Smooth muscle cell (in vitro differentiated cells): ENCODE data around the gene MARK2. TPM values are rescaled to one million over a fixed set of nuclear protein-coding genes. Genes with fewer than 3 reads are reported as not detected.

ENCODE experiments used
- DNase-seq: peaks from one replicate; lab custom pipeline; 2025; ENCODE audit not compliant: unreplicated experiment; lab: John Stamatoyannopoulos, UW
- H2AFZ ChIP-seq: fragments of 200-600 bp; sonication (generic); 2 replicates; pipeline ENCODE4 v1.6.0; 2016; ENCODE audit warnings: antibody characterized with exemption, low read depth, mild to moderate bottlenecking
- H3F3A ChIP-seq: fragments of 200-600 bp; sonication (generic); 2 replicates; pipeline ENCODE4 v1.6.0; 2017; ENCODE audit warnings: antibody characterized with exemption, low read depth
- H3K27ac ChIP-seq: fragments of 200-600 bp; sonication (generic); 2 replicates; pipeline ENCODE4 v1.5.1; 2016; ENCODE audit warnings: low read depth, mild to moderate bottlenecking
- H3K27me3 ChIP-seq: fragments of 200-600 bp; sonication (generic); 2 replicates; pipeline ENCODE4 v1.6.1; 2016; ENCODE audit warnings: low read depth, mild to moderate bottlenecking
- H3K36me3 ChIP-seq: fragments of 200-600 bp; sonication (generic); 2 replicates; pipeline ENCODE4 v1.5.1; 2016; ENCODE audit warnings: low read depth
- H3K4me1 ChIP-seq: fragments of 200-600 bp; sonication (generic); 2 replicates; pipeline ENCODE4 v1.5.1; 2016; ENCODE audit warnings: low read depth
- H3K4me2 ChIP-seq: fragments of 200-600 bp; sonication (generic); 2 replicates; pipeline ENCODE4 v1.6.0; 2016; ENCODE audit warnings: mild to moderate bottlenecking
- H3K4me3 ChIP-seq: fragments of 200-600 bp; sonication (generic); 2 replicates; pipeline ENCODE4 v1.5.1; 2016; ENCODE audit warnings: mild to moderate bottlenecking
- H3K79me2 ChIP-seq: fragments of 200-600 bp; sonication (generic); 2 replicates; pipeline ENCODE4 v1.6.0; 2016; ENCODE audit warnings: low read depth, mild to moderate bottlenecking
- H3K9ac ChIP-seq: fragments of 200-600 bp; sonication (generic); 2 replicates; pipeline ENCODE4 v1.6.0; 2016; ENCODE audit warnings: low read depth
- H3K9me3 ChIP-seq: fragments of 200-600 bp; sonication (generic); replicated peaks from 2 replicates; pipeline ENCODE4 v1.5.1; 2016; ENCODE audit warnings: low read depth
- H4K20me1 ChIP-seq: fragments of 200-600 bp; sonication (generic); 2 replicates; pipeline ENCODE4 v1.6.0; 2016; ENCODE audit warnings: low read depth
- WGBS: methylation state at CpG from one replicate; pipeline ENCODE4 v1.1.7; 2016; ENCODE audit warnings: low lambda C conversion rate; 5-methylcytosine and 5-hydroxymethylcytosine counted together
- polyA plus RNA-seq: library from polyadenylated mRNA; unstranded; fragments of >200 nt; fragmentation: Nextera tagmentation; extraction: Ambion mirVana; gene quantifications from 2 replicates; pipeline ENCODE4 v1.2.1, GENCODE V29; 2016
- total RNA-seq: library from RNA; depleted of rRNA; stranded (reverse); fragments of >200 nt; gene quantifications from 2 replicates; pipeline ENCODE4 v1.2.3, GENCODE V29; 2014
- TF ChIP-seq, protein P1 (sequence below): fragments of 200-600 bp; sonication (generic); IDR thresholded peaks from 2 replicates; pipeline ENCODE4 v1.5.1; 2017; ENCODE audit warnings: borderline replicate concordance, mild to moderate bottlenecking, antibody characterized with exemption; ENCODE audit not compliant: insufficient read depth, poor library complexity, severe bottlenecking

MARK2 gene
- total and polyA plus RNA-seq, 2 experiments from 2014 or later = 14.2 to 23.3 TPM

DNA sequence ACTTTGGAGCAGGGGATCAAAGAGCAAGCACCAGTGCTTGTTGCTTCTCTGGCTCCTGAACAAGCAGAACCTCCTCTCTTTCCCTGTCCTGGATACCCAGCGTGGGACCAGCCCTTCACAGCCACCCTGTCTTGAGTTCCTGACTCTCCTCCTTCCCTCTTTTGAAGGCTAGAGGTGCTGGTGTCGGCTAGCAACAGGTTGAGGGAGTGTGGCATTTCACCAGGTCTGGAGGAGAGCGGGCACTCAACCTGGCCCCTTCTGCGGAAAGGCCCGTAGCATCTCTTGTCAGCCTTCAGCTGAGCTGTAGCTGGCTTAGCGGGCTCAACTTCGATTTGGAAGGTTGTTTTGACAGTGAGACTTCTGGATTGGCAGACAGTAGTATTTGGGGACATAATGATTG is 51.5 kb downstream of the MARK2 start:
- WGBS = 93% methylated on average over 7 of the region's 7 CpGs
- Histone ChIP-seq H3K27ac (no peak overlapping the region), H3K79me2 (peaks cover 84% of the 10 kb centered on the region), H2AFZ (no peak overlapping the region), H3K9me3 (no peaks in the 10 kb centered on the region), H3K4me2 (no peak overlapping the region), H4K20me1 (peaks cover 99% of the 10 kb centered on the region), H3K4me3 (no peak overlapping the region), H3K9ac (no peak overlapping the region), H3F3A (peaks cover 10% of the 10 kb centered on the region), H3K4me1 (no peaks in the 10 kb centered on the region), H3K36me3 (no peaks in the 10 kb centered on the region), H3K27me3 (no peaks in the 10 kb centered on the region)
- TF ChIP-seq, protein P1, sequence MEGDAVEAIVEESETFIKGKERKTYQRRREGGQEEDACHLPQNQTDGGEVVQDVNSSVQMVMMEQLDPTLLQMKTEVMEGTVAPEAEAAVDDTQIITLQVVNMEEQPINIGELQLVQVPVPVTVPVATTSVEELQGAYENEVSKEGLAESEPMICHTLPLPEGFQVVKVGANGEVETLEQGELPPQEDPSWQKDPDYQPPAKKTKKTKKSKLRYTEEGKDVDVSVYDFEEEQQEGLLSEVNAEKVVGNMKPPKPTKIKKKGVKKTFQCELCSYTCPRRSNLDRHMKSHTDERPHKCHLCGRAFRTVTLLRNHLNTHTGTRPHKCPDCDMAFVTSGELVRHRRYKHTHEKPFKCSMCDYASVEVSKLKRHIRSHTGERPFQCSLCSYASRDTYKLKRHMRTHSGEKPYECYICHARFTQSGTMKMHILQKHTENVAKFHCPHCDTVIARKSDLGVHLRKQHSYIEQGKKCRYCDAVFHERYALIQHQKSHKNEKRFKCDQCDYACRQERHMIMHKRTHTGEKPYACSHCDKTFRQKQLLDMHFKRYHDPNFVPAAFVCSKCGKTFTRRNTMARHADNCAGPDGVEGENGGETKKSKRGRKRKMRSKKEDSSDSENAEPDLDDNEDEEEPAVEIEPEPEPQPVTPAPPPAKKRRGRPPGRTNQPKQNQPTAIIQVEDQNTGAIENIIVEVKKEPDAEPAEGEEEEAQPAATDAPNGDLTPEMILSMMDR = no peak
- DNase-seq = no peak

DNA sequence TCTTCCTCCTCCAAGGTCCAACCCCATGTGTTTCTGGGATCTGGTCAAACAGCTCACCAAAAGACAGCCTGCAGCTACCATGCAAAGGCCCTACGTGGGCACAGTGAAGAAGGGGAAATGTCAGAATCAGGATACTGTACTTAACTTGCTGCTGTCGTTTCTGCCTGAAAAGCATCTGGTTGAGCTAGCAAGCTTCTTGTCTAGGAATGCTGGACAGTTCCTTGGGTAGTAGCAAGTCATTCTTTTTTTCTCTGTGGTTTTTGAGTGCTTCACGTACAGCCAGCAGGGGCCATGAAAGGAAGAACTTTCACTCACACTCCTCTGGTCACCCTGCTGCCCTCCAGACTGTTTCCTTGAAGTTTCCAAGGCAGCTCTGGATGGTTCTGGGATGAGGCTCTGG is 53.3 kb downstream of the MARK2 start:
- H4K20me1 ChIP-seq = peaks cover 96% of the 10 kb centered on the region
- TF ChIP-seq, protein P1 = no peak
- no peak for DNase-seq

DNA sequence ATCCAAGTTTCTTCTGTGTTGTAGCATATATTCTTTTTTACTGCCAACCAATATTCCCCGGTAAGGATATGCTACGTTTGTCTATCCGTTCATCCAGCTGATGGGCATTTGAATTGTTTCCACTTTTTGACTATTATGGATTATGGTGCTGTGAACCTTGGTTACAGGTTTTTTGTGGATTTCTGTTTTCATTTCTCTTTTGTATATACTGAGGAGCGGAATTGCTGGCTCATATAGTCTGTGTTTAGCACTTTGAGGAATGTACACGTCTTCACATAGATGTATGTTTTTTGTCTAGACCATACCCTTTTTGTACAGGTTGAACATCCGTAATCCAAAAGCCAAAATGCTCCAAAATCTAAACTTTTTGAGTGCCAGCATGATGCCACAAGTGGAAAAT is 54.4 kb downstream of the MARK2 start:
- Histone ChIP-seq H3K4me3 (no peak overlapping the region), H3K36me3 (no peaks in the 10 kb centered on the region), H3K27ac (no peak overlapping the region), H3K4me2 (no peak overlapping the region), H3K9ac (no peak overlapping the region), H3K9me3 (no peaks in the 10 kb centered on the region), H3K4me1 (no peaks in the 10 kb centered on the region), H3F3A (peaks cover 10% of the 10 kb centered on the region), H3K27me3 (no peaks in the 10 kb centered on the region), H4K20me1 (peaks cover 88% of the 10 kb centered on the region), H2AFZ (no peak overlapping the region), H3K79me2 (peaks cover 62% of the 10 kb centered on the region)
- DNase-seq = no peak
- TF ChIP-seq, protein P1 = no peak
- WGBS = 97% methylated on average over 6 of the region's 6 CpGs

More for the DNA sequence above, 53.3 kb downstream of the MARK2 start:
- peaks cover 10% of the 10 kb centered on the region for H3F3A ChIP-seq
- no peaks in the 10 kb centered on the region for H3K36me3 ChIP-seq
- no peaks in the 10 kb centered on the region for H3K9me3 ChIP-seq
- 25% methylated on average over 3 of the region's 3 CpGs for WGBS
- no peak overlapping the region for H3K4me3 ChIP-seq
- H3K27ac ChIP-seq = no peak overlapping the region
- H2AFZ ChIP-seq = no peak overlapping the region
- no peak overlapping the region for H3K9ac ChIP-seq
- peaks cover 67% of the 10 kb centered on the region for H3K79me2 ChIP-seq
- H3K4me2 ChIP-seq = no peak overlapping the region
- H3K27me3 ChIP-seq = no peaks in the 10 kb centered on the region
- no peaks in the 10 kb centered on the region for H3K4me1 ChIP-seq

DNA sequence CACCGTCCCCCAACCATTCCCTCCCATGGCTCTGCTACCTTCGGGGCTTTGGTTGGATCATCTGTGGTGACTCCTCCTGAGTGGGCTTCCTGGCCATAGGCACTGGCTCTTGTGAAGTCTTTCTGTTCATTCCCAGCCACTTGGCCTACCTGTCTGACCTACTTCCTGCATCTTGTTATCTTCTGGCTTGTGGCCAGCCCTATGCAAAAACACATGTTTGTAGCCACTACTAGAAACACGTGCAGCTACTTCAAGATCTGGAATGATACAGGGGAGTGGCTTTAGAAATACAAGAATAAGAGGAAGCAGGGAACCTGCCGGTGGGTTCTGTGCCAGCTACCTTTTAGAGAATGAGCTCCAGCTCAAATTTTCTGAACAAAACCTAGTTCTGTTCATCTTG is 57.2 kb downstream of the MARK2 start:
- peaks cover 37% of the 10 kb centered on the region for H3K79me2 ChIP-seq
- no peak overlapping the region for H3K9ac ChIP-seq
- H3K4me2 ChIP-seq = no peak overlapping the region
- H3K4me3 ChIP-seq = no peak overlapping the region
- H4K20me1 ChIP-seq = peaks cover 65% of the 10 kb centered on the region
- no peaks in the 10 kb centered on the region for H3K27me3 ChIP-seq
- H3K27ac ChIP-seq = no peak overlapping the region
- H3K9me3 ChIP-seq = no peaks in the 10 kb centered on the region
- no peaks in the 10 kb centered on the region for H3K4me1 ChIP-seq
- WGBS = 93% methylated on average over 4 of the region's 4 CpGs
- no peak for DNase-seq
- no peak overlapping the region for H2AFZ ChIP-seq
- peaks cover 9% of the 10 kb centered on the region for H3F3A ChIP-seq
- TF ChIP-seq, protein P1 = no peak
- peaks cover 5% of the 10 kb centered on the region for H3K36me3 ChIP-seq
